DND-41 (cell line): ENCODE results near the gene FARP1.

Source experiments
- EZH2 ChIP-seq: IDR thresholded peaks from 3 replicates; pipeline ENCODE4 v1.6.1; 2012; ENCODE audit warnings: borderline replicate concordance, low read depth, mild to moderate bottlenecking, moderate library complexity, low read length, inconsistent platforms; ENCODE audit not compliant: severe bottlenecking
- TF ChIP-seq, protein P1 (sequence below): IDR thresholded peaks from 2 replicates; pipeline ENCODE4 v1.5.1; 2012; ENCODE audit warnings: borderline replicate concordance, low read length, moderate library complexity, mild to moderate bottlenecking; ENCODE audit not compliant: poor library complexity, severe bottlenecking; ENCODE audit errors: extremely low read depth

- TF ChIP-seq, protein P1, sequence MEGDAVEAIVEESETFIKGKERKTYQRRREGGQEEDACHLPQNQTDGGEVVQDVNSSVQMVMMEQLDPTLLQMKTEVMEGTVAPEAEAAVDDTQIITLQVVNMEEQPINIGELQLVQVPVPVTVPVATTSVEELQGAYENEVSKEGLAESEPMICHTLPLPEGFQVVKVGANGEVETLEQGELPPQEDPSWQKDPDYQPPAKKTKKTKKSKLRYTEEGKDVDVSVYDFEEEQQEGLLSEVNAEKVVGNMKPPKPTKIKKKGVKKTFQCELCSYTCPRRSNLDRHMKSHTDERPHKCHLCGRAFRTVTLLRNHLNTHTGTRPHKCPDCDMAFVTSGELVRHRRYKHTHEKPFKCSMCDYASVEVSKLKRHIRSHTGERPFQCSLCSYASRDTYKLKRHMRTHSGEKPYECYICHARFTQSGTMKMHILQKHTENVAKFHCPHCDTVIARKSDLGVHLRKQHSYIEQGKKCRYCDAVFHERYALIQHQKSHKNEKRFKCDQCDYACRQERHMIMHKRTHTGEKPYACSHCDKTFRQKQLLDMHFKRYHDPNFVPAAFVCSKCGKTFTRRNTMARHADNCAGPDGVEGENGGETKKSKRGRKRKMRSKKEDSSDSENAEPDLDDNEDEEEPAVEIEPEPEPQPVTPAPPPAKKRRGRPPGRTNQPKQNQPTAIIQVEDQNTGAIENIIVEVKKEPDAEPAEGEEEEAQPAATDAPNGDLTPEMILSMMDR, result no peak
- no peak for TF ChIP-seq EZH2
Measured at GRCh38 chr13:98225036-98225940, 82.4 kb downstream of the FARP1 start.
